ENCODE data around the gene SMNDC1.
"Not testable (repeated sequence)": the region's sequence is repeated elsewhere in the genome, so short reads cannot be mapped to it uniquely, and the experiment has no call there.

The SMNDC1 gene

DNA sequence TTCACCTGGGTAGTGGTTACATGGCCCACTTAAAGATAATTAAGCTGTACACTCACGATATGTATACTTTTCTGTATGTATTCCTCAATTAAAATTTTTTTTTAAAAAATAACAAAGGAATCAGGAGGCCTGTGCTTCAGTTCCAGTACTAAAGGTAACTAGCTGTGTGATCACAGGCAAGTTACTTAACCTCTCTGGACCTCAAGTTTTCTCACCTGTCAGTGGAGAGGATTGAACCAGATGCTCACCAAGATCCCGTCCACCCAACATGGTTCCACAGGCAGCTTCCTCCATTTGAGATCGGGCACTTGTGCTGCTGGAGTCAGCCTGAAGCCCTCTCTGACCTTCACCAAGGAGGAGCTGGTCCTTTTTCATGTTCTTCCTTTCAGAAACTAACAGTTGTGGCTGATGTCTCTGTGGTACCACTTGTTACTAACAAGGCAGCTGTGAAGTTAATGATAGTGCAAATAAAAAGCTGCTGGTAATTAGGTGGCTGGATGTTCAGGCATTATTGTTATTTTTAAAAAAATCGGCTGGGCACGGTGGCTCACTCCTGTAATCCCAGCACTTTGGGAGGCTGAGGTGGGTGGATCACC lies 29.4 kb upstream of the SMNDC1 start:
- H3K9ac ChIP-seq (ENCODE audit: low read length) = no peak overlapping the region
- H3K4me1 ChIP-seq (ENCODE audit: insufficient read depth, low read length, severe bottlenecking) = peaks cover 8% of the 10 kb centered on the region
- no peaks in the 10 kb centered on the region for H3K9me2 ChIP-seq (ENCODE audit: low read depth, low read length)
- no peaks in the 10 kb centered on the region for H3K79me2 ChIP-seq (ENCODE audit: insufficient read depth, low read length)
- H3K36me3 ChIP-seq (ENCODE audit: insufficient read depth, low read length) = no peaks in the 10 kb centered on the region
- TF ChIP-seq, protein P1, sequence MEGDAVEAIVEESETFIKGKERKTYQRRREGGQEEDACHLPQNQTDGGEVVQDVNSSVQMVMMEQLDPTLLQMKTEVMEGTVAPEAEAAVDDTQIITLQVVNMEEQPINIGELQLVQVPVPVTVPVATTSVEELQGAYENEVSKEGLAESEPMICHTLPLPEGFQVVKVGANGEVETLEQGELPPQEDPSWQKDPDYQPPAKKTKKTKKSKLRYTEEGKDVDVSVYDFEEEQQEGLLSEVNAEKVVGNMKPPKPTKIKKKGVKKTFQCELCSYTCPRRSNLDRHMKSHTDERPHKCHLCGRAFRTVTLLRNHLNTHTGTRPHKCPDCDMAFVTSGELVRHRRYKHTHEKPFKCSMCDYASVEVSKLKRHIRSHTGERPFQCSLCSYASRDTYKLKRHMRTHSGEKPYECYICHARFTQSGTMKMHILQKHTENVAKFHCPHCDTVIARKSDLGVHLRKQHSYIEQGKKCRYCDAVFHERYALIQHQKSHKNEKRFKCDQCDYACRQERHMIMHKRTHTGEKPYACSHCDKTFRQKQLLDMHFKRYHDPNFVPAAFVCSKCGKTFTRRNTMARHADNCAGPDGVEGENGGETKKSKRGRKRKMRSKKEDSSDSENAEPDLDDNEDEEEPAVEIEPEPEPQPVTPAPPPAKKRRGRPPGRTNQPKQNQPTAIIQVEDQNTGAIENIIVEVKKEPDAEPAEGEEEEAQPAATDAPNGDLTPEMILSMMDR (IDR thresholded peaks at IDR 0.05; ENCODE audit: low read length) = no peak
- no peak overlapping the region for H3K4me3 ChIP-seq (ENCODE audit: low read depth, low read length, poor library complexity, severe bottlenecking)
- H2AFZ ChIP-seq (ENCODE audit: low read length) = no peak overlapping the region
- H3F3A ChIP-seq (ENCODE audit: insufficient read depth, low read length) = no peaks in the 10 kb centered on the region
- no peak overlapping the region for H3K4me2 ChIP-seq (ENCODE audit: low read length)
- H3K27ac ChIP-seq (ENCODE audit: low read depth, low read length, poor library complexity, severe bottlenecking) = no peak overlapping the region
- no peaks in the 10 kb centered on the region for H3K9me3 ChIP-seq (ENCODE audit: low read length)
- H4K20me1 ChIP-seq (ENCODE audit: insufficient read depth, low read length) = no peaks in the 10 kb centered on the region
- no peaks in the 10 kb centered on the region for H3K27me3 ChIP-seq (ENCODE audit: insufficient read depth, low read length)

DNA sequence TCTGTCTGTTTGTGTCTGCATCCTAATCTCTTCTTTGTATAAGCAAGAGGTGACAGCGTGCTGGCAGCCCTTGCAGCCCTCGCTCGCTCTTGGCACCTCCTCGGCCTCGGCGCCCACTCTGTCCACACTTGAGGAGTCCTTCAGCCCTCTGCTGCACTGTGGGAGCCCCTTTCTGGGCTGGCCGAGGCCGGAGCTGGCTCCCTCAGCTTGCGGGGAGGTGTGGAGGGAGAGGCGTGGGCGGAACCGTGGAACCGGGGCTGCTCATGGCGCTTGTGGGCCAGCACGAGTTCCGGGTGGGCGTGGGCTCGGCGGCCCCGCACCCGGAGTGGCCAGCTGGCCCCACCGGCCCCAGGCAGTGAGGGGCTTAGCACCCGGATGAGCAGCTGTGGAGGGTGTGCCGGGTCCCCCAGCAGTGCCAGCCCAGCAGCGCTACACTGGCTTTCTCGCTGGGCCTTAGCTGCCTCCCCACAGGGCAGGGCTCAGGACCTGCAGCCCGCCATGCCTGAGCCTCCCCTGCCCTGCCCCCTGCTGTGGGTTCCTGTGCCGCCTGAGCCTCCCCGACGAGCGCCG lies 26.6 kb upstream of the SMNDC1 start:
- not testable (repeated sequence) for H3K27me3 ChIP-seq (ENCODE audit: insufficient read depth, low read length); H2AFZ ChIP-seq (ENCODE audit: low read length)

DNA sequence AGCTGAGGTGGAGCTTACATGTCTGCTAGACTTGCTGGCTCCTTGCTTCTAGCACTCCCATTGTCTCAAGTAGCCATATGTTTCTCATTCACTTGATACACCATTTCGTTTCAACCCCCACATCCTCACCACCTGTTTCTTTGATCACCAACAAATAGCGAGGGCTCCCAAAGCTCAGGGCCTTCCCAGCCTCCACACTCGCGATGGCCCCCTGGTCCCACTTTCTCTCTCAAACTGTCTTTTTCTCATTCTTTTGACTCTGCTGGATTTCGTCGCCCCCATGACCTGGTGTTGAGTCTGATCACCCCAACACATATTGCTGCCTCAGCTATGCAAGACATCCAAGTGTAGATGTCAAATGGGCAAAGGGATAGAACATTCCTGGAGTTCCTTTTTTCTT lies 26.0 kb upstream of the SMNDC1 start:
- H3K9ac ChIP-seq (ENCODE audit: low read length) = no peak overlapping the region
- no peaks in the 10 kb centered on the region for H3K36me3 ChIP-seq (ENCODE audit: insufficient read depth, low read length)
- H3K4me1 ChIP-seq (ENCODE audit: insufficient read depth, low read length, severe bottlenecking) = peaks cover 3% of the 10 kb centered on the region
- H3F3A ChIP-seq (ENCODE audit: insufficient read depth, low read length) = no peaks in the 10 kb centered on the region
- H4K20me1 ChIP-seq (ENCODE audit: insufficient read depth, low read length) = no peaks in the 10 kb centered on the region
- no peak overlapping the region for H3K27ac ChIP-seq (ENCODE audit: low read depth, low read length, poor library complexity, severe bottlenecking)
- no peak overlapping the region for H3K4me3 ChIP-seq (ENCODE audit: low read depth, low read length, poor library complexity, severe bottlenecking)
- H2AFZ ChIP-seq (ENCODE audit: low read length) = no peak overlapping the region
- no peaks in the 10 kb centered on the region for H3K9me2 ChIP-seq (ENCODE audit: low read depth, low read length)
- no peak overlapping the region for H3K4me2 ChIP-seq (ENCODE audit: low read length)
- H3K9me3 ChIP-seq (ENCODE audit: low read length) = no peaks in the 10 kb centered on the region
- no peaks in the 10 kb centered on the region for H3K79me2 ChIP-seq (ENCODE audit: insufficient read depth, low read length)
- no peaks in the 10 kb centered on the region for H3K27me3 ChIP-seq (ENCODE audit: insufficient read depth, low read length)
- no peak for TF ChIP-seq EZH2 (IDR thresholded peaks at IDR 0.05; ENCODE audit: borderline replicate concordance, low read length)
- TF ChIP-seq, protein P1 (IDR thresholded peaks at IDR 0.05; ENCODE audit: low read length) = no peak

More for the DNA sequence above, 26.6 kb upstream of the SMNDC1 start:
- not testable (repeated sequence) for H3K9me2 ChIP-seq (ENCODE audit: low read depth, low read length); H3K9ac ChIP-seq (ENCODE audit: low read length); H3K79me2 ChIP-seq (ENCODE audit: insufficient read depth, low read length); H3K9me3 ChIP-seq (ENCODE audit: low read length); H3K4me2 ChIP-seq (ENCODE audit: low read length); H3K36me3 ChIP-seq (ENCODE audit: insufficient read depth, low read length); H3F3A ChIP-seq (ENCODE audit: insufficient read depth, low read length); H4K20me1 ChIP-seq (ENCODE audit: insufficient read depth, low read length); H3K4me1 ChIP-seq (ENCODE audit: insufficient read depth, low read length, severe bottlenecking); H3K4me3 ChIP-seq (ENCODE audit: low read depth, low read length, poor library complexity, severe bottlenecking); H3K27ac ChIP-seq (ENCODE audit: low read depth, low read length, poor library complexity, severe bottlenecking)

Measured in OCI-LY1 (cell line).